Tibial nerve (tissue), 4 donors: ENCODE measurements around the gene ABI1.

Experiments used
- CTCF ChIP-seq, 5 experiments: fragments of 200-600 bp in 3 of 5; fragments of 450-650 bp in 2 of 5; sonication (generic) in 3 of 5; IDR thresholded peaks; one replicate each; pipeline ENCODE4 v1.5.1; 2016 to 2019; ENCODE audit warnings: antibody characterized with exemption in 5 of 5, mild to moderate bottlenecking in 3 of 5, moderate library complexity in 2 of 5
- EP300 ChIP-seq, 2 donors: sonication (generic); formaldehyde crosslinking; IDR thresholded peaks; one replicate each; pipeline ENCODE4 v1.6.1; 2017; ENCODE audit warnings: antibody characterized with exemption in 2 of 2, mild to moderate bottlenecking in 1 of 2
- POLR2A ChIP-seq, 2 donors: fragments of 450-650 bp; IDR thresholded peaks; one replicate each; pipeline ENCODE4 v1.6.1; 2017; ENCODE audit warnings: antibody characterized with exemption in 2 of 2, mild to moderate bottlenecking in 2 of 2, moderate library complexity in 2 of 2

GRCh38 chr10:26755443-26755903, 105.3 kb downstream of the ABI1 start:
- no peak for TF ChIP-seq CTCF (IDR thresholded peaks at IDR 0.05)
- TF ChIP-seq POLR2A (IDR thresholded peaks at IDR 0.05), result no peak
- no peak for TF ChIP-seq EP300 (IDR thresholded peaks at IDR 0.05)
